K562 (cell line): ENCODE data around the gene ARHGAP42. TPM values are rescaled to one million over a fixed set of nuclear protein-coding genes. Genes with fewer than 3 reads are reported as not detected.

Experiments
- ATAC-seq: fragments of 200-7000 bp; cut with Tn5 transposase; 3 replicates; pipeline ENCODE4 v1.9.1; 2020; ENCODE audit warnings: moderate library complexity
- BruUV-seq: library from RNA; stranded (reverse); fragments of 400-500 nt; replicated peaks from 2 replicates; lab custom pipeline; 2021; lab: Mats Ljungman, UMichigan
- CTCF ChIA-PET: fragments of 300-600 bp; formaldehyde crosslinking; extraction: SDS; loops from one replicate; lab custom pipeline; 2021; ENCODE audit warnings: low intra/inter-chr PET ratio; lab: Yijun Ruan, JAX
- POLR2A ChIA-PET: fragments of 300-600, 350-650 bp; sonication (Branson Sonifier 250); formaldehyde crosslinking; extraction: SDS; loops from one replicate; lab custom pipeline; 2021; ENCODE audit warnings: antibody characterized with exemption, inconsistent platforms; lab: Yijun Ruan, JAX
- DNase-seq, 4 experiments: peaks; one replicate each; pipeline versions ENCODE4 v3.0.0 to v3.0.0-alpha.2; 2011 to 2018; ENCODE audit warnings: low spot score in 3 of 4, mixed read lengths in 3 of 4; ENCODE audit errors: extremely low read depth in 1 of 4
- FAIRE-seq: peaks from 2 replicates; lab custom pipeline; 2011; peaks lifted over from hg19 to GRCh38; lab: Jason Lieb, UNC
- H2AFZ ChIP-seq: 2 replicates; pipeline ENCODE4 v1.6.0; 2011; ENCODE audit warnings: low read depth, low read length, control low read depth, inconsistent platforms
- H3K27ac ChIP-seq: fragments of 200-600 bp; 3 replicates; pipeline ENCODE4 v1.8.0; 2011; ENCODE audit warnings: low read depth, mild to moderate bottlenecking, control low read depth, inconsistent platforms, low read length, moderate library complexity, mixed read lengths; ENCODE audit errors: extremely low read depth
- H3K27me3 ChIP-seq, 2 experiments: fragments of 300-600 bp in 1 of 2; 2 replicates in 1 of 2; 3 replicates in 1 of 2; pipeline versions ENCODE4 v1.6.0 to v1.8.0; 2011; ENCODE audit warnings: inconsistent platforms in 2 of 2, low read length in 2 of 2, mild to moderate bottlenecking in 1 of 2, mixed read lengths in 1 of 2, moderate library complexity in 1 of 2; ENCODE audit not compliant: control insufficient read depth in 2 of 2, insufficient read depth in 2 of 2
- H3K36me3 ChIP-seq: fragments of 300-600 bp; 3 replicates; pipeline ENCODE4 v1.8.0; 2011; ENCODE audit warnings: mild to moderate bottlenecking, low read length, inconsistent platforms; ENCODE audit not compliant: control insufficient read depth, insufficient read depth
- H3K4me1 ChIP-seq, 2 experiments: fragments of 200-600 bp in 1 of 2; replicated peaks in 1 of 2; 2 replicates in 1 of 2; 3 replicates in 1 of 2; pipeline versions ENCODE4 v1.5.1 to v1.8.0; 2011; ENCODE audit warnings: inconsistent platforms in 2 of 2, low read length in 2 of 2, mild to moderate bottlenecking in 1 of 2, mixed read lengths in 1 of 2, moderate library complexity in 1 of 2; ENCODE audit not compliant: control insufficient read depth in 2 of 2, insufficient read depth in 2 of 2
- H3K4me2 ChIP-seq: 2 replicates; pipeline ENCODE4 v1.6.1; 2011; ENCODE audit warnings: low read length, control low read depth, inconsistent platforms, mixed read lengths; ENCODE audit not compliant: insufficient read depth
- H3K4me3 ChIP-seq: fragments of 200-600 bp; sonication (generic), shearing (Covaris generic); 2 replicates; pipeline ENCODE4 v1.5.1; 2016; ENCODE audit warnings: control low read depth, inconsistent platforms
- H3K79me2 ChIP-seq: fragments of 200-600 bp; 3 replicates; pipeline ENCODE4 v1.8.0; 2011; ENCODE audit warnings: low read length, inconsistent platforms; ENCODE audit not compliant: control insufficient read depth, insufficient read depth
- H3K9ac ChIP-seq, 2 experiments: 2 replicates each; pipeline versions ENCODE4 v1.6.0 to v1.6.1; 2011; ENCODE audit warnings: low read depth in 2 of 2, low read length in 2 of 2, control low read depth in 1 of 2, inconsistent platforms in 1 of 2, mild to moderate bottlenecking in 1 of 2, mixed read lengths in 1 of 2; ENCODE audit not compliant: insufficient read depth in 1 of 2
- H3K9me1 ChIP-seq: one replicate; pipeline ENCODE4 v1.6.0; 2011; ENCODE audit warnings: inconsistent platforms, mild to moderate bottlenecking, low read length, moderate library complexity; ENCODE audit not compliant: control insufficient read depth, insufficient read depth
- H3K9me3 ChIP-seq: replicated peaks from 2 replicates; pipeline ENCODE4 v1.5.1; 2011; ENCODE audit warnings: low read depth, low read length, inconsistent platforms; ENCODE audit not compliant: control insufficient read depth, insufficient read depth
- H4K20me1 ChIP-seq: replicated peaks from 2 replicates; pipeline ENCODE4 v1.6.1; 2011; ENCODE audit warnings: low read length, inconsistent platforms, mixed read lengths; ENCODE audit not compliant: control insufficient read depth, insufficient read depth
- CBFA2T3 ChIP-seq: fragments of 450-650 bp; IDR thresholded peaks from 2 replicates; pipeline ENCODE4 v1.6.1; 2017
- NFRKB ChIP-seq: fragments of 450-650 bp; IDR thresholded peaks from 2 replicates; pipeline ENCODE4 v1.6.1; 2016; ENCODE audit warnings: low read depth
- RB1 ChIP-seq: fragments of 450-650 bp; IDR thresholded peaks from 2 replicates; pipeline ENCODE4 v1.6.1; 2017; ENCODE audit warnings: low read depth, mild to moderate bottlenecking
- SIN3B ChIP-seq: fragments of 450-650 bp; IDR thresholded peaks from 2 replicates; pipeline ENCODE4 v1.6.1; 2017; ENCODE audit warnings: low read depth, mild to moderate bottlenecking, moderate library complexity
- TCFL5 ChIP-seq: fragments of 250-450 bp; sonication (Bioruptor Pico); conservative IDR thresholded peaks from 2 replicates; pipeline ENCODE4 v1.6.1; 2021; ENCODE audit warnings: mild to moderate bottlenecking, moderate library complexity, matching md5 sums
- ZNF212 ChIP-seq: fragments of 450-650 bp; formaldehyde crosslinking; IDR thresholded peaks from 2 replicates; pipeline ENCODE4 v1.4.0; 2020; ENCODE audit warnings: mild to moderate bottlenecking
- ZNF431 ChIP-seq: sonication (generic); formaldehyde crosslinking; IDR thresholded peaks from 2 replicates; pipeline ENCODE4 v1.8.0; 2022; ENCODE audit warnings: mild to moderate bottlenecking, missing genetic modification reagents
- WGBS: fragments of 100-300 bp; shearing (Covaris generic); methylation state at CpG from one replicate; pipeline ENCODE4 v1.1.6; 2016; ENCODE audit warnings: low coverage, mixed read lengths; ENCODE audit not compliant: insufficient coverage; ENCODE audit errors: missing lambda C conversion rate; 5-methylcytosine and 5-hydroxymethylcytosine counted together
- in situ Hi-C: fragments of 300-500 bp; cut with MboI; formaldehyde crosslinking; loops from 4 replicates; pipeline ENCODE4 v1.15.0; 2018; ENCODE audit warnings: inconsistent platforms, mixed read lengths
- intact Hi-C: fragments of 100-400 bp; cut with micrococcal nuclease; formaldehyde crosslinking; loops from 2 replicates; pipeline ENCODE4 v1.14.2; 2022
- polyA plus RNA-seq, 8 experiments: library from polyadenylated mRNA; depleted of rRNA in 4 of 8; stranded (reverse) in 5 of 8; unstranded in 3 of 8; fragments of >200 nt; fragmentation: Nextera tagmentation in 2 of 8; fragmentation: Illumina TruSeq in 1 of 8; extraction: Ambion mirVana in 2 of 8; extraction: Trizol in 1 of 8; gene quantifications; 2 replicates each; pipeline versions ENCODE4 v1.2.1 to v1.2.3, GENCODE V29; 2011 to 2014; ENCODE audit warnings: inconsistent platforms in 1 of 8, missing spikeins in 1 of 8
- total RNA-seq, 7 experiments: library from RNA; depleted of rRNA in 6 of 7; stranded (reverse); fragments of >200 nt in 6 of 7; fragmentation: Illumina TruSeq in 2 of 7; extraction: Trizol in 2 of 7; gene quantifications; 2 replicates each; pipeline versions ENCODE4 v1.2.1 to v1.2.3, GENCODE V29; 2011 to 2021; ENCODE audit warnings: low replicate concordance in 1 of 7
- TF ChIP-seq, protein P1 (sequence below): sonication (generic); formaldehyde crosslinking; IDR thresholded peaks from 2 replicates; pipeline ENCODE4 v1.8.0; 2022; ENCODE audit warnings: missing genetic modification reagents, mild to moderate bottlenecking, moderate library complexity, borderline replicate concordance
- TF ChIP-seq, protein P2 (sequence below): sonication (generic); formaldehyde crosslinking; IDR thresholded peaks from 2 replicates; pipeline ENCODE4 v1.8.1; 2022; ENCODE audit warnings: missing genetic modification reagents
- TF ChIP-seq, protein P3 (sequence below): sonication (generic); formaldehyde crosslinking; IDR thresholded peaks from 2 replicates; pipeline ENCODE4 v1.5.0; 2020; ENCODE audit warnings: missing genetic modification reagents

ARHGAP42 gene
- total and polyA plus RNA-seq, 9 of the 15 experiments (the other 6 are each of a cell fraction or from before 2014, with no cell fraction given) = 0.95 to 6.1 (median 2.4) TPM

DNA sequence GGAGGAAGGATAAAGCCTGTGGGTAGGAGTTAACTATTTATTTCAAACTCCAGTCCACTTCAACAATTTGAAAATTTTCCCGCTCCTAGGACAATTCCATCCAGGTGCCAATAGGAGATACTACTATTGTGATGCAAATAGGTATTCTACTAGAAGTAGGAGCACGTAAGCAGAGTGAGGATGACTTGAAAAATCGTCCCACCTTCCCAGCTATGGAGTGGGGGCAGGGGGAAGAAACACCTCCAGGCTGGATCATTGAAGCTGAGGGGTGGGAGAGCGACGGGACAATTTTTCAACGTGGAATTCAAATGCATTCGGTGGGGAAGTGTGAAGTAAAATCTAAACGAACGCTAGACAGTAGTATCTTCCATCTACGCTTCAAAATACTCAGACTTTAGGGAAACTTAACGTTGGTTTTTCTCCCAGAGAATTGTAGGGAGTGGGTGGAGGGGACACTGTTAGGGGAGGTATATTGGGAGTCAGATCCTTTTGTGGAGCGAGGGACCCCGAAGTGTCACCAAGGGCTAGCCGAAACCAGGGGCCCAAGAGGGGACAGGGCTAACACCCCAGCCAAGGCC lies 523 bp upstream of the ARHGAP42 start:
- peak overlapping the region; percentile 80 for H3K4me2 ChIP-seq
- H3K9me1 ChIP-seq = no peaks in the 10 kb centered on the region
- no peaks in the 10 kb centered on the region; the same call in 2 of the 3 replicates for H3K79me2 ChIP-seq
- H3K27me3 ChIP-seq = no peaks in the 10 kb centered on the region
- peaks cover 2 to 12% of the 10 kb centered on the region in 2 experiments; a peak in 3 of 5 replicates for H3K4me1 ChIP-seq
- H3K9me3 ChIP-seq = no peaks in the 10 kb centered on the region
- BruUV-seq = no TSS peak
- no peak overlapping the region for H3K27ac ChIP-seq
- ATAC-seq = no peak
- FAIRE-seq = no peak
- peak overlapping the region; percentile 60 to 89; a peak in 2 of 4 replicates for H3K9ac ChIP-seq
- no peaks in the 10 kb centered on the region for H3K36me3 ChIP-seq
- POLR2A ChIA-PET = no interaction called here
- CTCF ChIA-PET = interaction anchor here (1.3 kb wide), 1 partner anchor 169 kb away, joined by 4 read pairs; no protein-coding TSS in a partner anchor
- intact Hi-C loops = no loop called here
- WGBS = 27% methylated on average over 14 of the region's 14 CpGs
- H3K4me3 ChIP-seq = peak overlapping the region; percentile 82
- H2AFZ ChIP-seq = peak overlapping the region; percentile 71
- DNase-seq = no peak
- H4K20me1 ChIP-seq = no peaks in the 10 kb centered on the region
- in situ Hi-C loops = no loop called here
- no peak for TF ChIP-seq ZNF212
- no peak for TF ChIP-seq RB1
- TF ChIP-seq, protein P1, sequence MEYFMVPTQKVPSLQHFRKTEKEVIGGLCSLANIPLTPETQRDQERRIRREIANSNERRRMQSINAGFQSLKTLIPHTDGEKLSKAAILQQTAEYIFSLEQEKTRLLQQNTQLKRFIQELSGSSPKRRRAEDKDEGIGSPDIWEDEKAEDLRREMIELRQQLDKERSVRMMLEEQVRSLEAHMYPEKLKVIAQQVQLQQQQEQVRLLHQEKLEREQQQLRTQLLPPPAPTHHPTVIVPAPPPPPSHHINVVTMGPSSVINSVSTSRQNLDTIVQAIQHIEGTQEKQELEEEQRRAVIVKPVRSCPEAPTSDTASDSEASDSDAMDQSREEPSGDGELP (CRISPR knock-in tag) = no peak
- no peak for TF ChIP-seq ZNF431 (CRISPR knock-in tag)
- TF ChIP-seq, protein P2, sequence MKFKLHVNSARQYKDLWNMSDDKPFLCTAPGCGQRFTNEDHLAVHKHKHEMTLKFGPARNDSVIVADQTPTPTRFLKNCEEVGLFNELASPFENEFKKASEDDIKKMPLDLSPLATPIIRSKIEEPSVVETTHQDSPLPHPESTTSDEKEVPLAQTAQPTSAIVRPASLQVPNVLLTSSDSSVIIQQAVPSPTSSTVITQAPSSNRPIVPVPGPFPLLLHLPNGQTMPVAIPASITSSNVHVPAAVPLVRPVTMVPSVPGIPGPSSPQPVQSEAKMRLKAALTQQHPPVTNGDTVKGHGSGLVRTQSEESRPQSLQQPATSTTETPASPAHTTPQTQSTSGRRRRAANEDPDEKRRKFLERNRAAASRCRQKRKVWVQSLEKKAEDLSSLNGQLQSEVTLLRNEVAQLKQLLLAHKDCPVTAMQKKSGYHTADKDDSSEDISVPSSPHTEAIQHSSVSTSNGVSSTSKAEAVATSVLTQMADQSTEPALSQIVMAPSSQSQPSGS = no peak
- TF ChIP-seq, protein P3, sequence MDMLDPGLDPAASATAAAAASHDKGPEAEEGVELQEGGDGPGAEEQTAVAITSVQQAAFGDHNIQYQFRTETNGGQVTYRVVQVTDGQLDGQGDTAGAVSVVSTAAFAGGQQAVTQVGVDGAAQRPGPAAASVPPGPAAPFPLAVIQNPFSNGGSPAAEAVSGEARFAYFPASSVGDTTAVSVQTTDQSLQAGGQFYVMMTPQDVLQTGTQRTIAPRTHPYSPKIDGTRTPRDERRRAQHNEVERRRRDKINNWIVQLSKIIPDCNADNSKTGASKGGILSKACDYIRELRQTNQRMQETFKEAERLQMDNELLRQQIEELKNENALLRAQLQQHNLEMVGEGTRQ (CRISPR knock-in tag) = no peak
- no peak for TF ChIP-seq TCFL5 (CRISPR knock-in tag)
- no peak for TF ChIP-seq SIN3B
- no peak for TF ChIP-seq CBFA2T3
- no peak for TF ChIP-seq NFRKB
